GM21576 (cell line): ENCODE data around the gene ARSA.
"Not testable (repeated sequence)": the region's sequence is repeated elsewhere in the genome, so short reads cannot be mapped to it uniquely, and the experiment has no call there.

Source experiments
- ATAC-seq: cut with Tn5 transposase; IDR thresholded peaks from one replicate; pipeline ENCODE4 v1.9.1; 2021; ENCODE audit warnings: mild to moderate bottlenecking, moderate library complexity; ENCODE audit not compliant: unreplicated experiment

ARSA gene

GRCh38 chr22:50627642-50628542 is at the start of gene ARSA:
Gene ARSA, minus strand, starts transcription at chr22:50628152. Its CDS starts 373 bp downstream, at chr22:50627779.
- peak; percentile 65 for ATAC-seq

- ATAC-seq, result no peak
These were observed 48.9 kb upstream of the ARSA start for GRCh38 chr22:50676661-50677492.

GRCh38 chr22:50676180-50676636 is 48.3 kb upstream of the ARSA start:
- ATAC-seq, result no peak

- no peak for ATAC-seq
These were observed 47.7 kb upstream of the ARSA start for GRCh38 chr22:50675553-50676179.

GRCh38 chr22:50674606-50675552 is 46.9 kb upstream of the ARSA start:
- ATAC-seq, result no peak

GRCh38 chr22:50674130-50674500 is 46.2 kb upstream of the ARSA start:
- no peak for ATAC-seq

- no peak for ATAC-seq
These were observed 45.5 kb upstream of the ARSA start for GRCh38 chr22:50673231-50674129.

- no peak for ATAC-seq
These were observed 44.7 kb upstream of the ARSA start, which contains the start of gene SHANK3 for GRCh38 chr22:50672471-50673230. Gene SHANK3, plus strand, starts transcription at chr22:50672823.

GRCh38 chr22:50672041-50672440 is 44.1 kb upstream of the ARSA start:
- ATAC-seq, result no peak

GRCh38 chr22:50671641-50672040 is 43.7 kb upstream of the ARSA start:
- no peak for ATAC-seq

GRCh38 chr22:50670914-50671538 is 43.1 kb upstream of the ARSA start:
- no peak for ATAC-seq

GRCh38 chr22:50670513-50670912 is 42.6 kb upstream of the ARSA start:
- ATAC-seq, result no peak

- no peak for ATAC-seq
These were observed 37.8 kb upstream of the ARSA start for GRCh38 chr22:50665738-50666137.

- ATAC-seq, result no peak
These were observed 37.3 kb upstream of the ARSA start for GRCh38 chr22:50665212-50665611.

GRCh38 chr22:50660306-50660705 is 32.4 kb upstream of the ARSA start:
- no peak for ATAC-seq

GRCh38 chr22:50659711-50660110 is 31.8 kb upstream of the ARSA start:
- ATAC-seq, result not testable (repeated sequence)

- no peak for ATAC-seq
These were observed 30.0 kb upstream of the ARSA start for GRCh38 chr22:50657925-50658324.
